Stimulated activated naive CD8-positive, alpha-beta T cell treated with anti-CD3 and anti-CD28 coated beads, Interleukin-15, Interleukin-2, amounts not matched to agents 100 U/mL and 50 U/mL, for 24 hours (primary cell): ENCODE results near the gene COX11.

Source experiments
- ATAC-seq: fragments of 150-1000 bp; cut with Tn5 transposase; one replicate; pipeline ENCODE4 v1.10.0; 2021
- DNase-seq: peaks from one replicate; pipeline ENCODE4 v3.0.0; 2021

COX11 gene

DNA sequence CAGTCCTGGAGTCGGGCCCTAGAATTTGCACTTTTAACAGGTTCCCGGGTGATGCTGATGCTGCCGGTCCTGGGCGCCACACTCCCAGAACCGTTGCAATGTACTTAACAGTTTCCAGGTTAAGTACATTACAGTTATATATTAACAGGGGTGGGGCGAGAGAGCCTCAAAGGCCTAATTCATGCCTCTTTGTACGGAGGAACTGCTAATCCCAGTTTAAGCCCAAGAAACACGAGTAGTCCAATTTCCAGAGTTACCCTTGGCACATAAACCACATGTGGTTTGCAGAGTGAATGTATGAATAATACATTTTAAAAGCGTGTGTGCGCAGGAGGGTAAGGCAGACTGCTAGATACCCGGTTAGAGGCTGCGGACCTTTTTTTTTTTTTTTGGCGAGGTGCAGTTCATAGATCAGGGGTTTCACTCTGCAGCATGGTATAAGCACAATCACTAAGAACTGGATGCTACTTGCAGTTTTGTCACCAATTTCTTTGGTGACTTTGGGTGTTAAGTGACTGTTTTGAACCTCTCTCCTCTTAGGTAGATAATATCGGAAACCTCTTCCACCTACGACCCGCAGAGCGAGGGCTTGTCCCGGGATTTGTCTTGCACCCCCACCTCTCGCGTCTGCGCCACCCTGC, 713 bp downstream of the COX11 start:
- ATAC-seq, result peak; percentile 32
- peak; percentile 62 for DNase-seq

DNA sequence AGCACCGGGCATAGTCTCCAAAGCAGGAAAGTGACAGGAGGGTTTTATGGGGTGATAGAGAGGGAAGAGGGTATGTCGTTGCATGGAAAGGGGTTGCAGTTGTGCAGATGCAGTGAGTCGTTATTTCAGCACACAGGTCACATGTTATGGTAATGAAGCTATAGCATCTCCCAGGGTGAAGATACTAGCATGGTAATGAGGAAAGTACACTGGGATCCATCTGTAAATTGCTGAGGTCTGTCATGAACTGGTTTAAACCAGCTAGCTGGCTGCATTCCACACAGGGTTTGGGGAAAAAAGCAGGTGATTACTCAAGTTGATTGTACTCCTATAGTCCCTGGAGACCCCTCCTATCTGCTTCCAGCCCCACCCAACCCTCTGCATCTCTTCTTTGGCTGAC, 11.7 kb downstream of the COX11 start:
- no peak for ATAC-seq
- DNase-seq, result no peak

DNA sequence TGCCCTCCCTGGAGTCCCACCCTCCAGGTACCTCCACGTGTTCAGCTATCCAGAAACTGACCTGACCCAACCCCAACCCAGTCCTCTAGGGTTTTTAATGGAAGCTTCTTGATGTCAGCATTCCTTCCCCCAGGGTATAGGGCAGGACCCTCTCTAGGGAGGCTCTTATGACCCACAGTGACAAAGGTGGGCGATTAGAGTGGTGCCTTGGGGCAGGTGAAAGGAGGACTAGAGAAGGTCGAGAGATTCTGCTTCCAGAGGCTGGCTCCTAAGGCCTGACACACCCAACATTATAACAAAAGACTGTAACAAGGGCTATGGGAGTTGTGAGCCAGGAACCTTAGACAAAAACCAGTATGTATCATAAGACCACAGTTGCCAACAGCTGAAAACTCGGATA, 17.2 kb downstream of the COX11 start:
- DNase-seq (no peak), ATAC-seq (no peak)

DNA sequence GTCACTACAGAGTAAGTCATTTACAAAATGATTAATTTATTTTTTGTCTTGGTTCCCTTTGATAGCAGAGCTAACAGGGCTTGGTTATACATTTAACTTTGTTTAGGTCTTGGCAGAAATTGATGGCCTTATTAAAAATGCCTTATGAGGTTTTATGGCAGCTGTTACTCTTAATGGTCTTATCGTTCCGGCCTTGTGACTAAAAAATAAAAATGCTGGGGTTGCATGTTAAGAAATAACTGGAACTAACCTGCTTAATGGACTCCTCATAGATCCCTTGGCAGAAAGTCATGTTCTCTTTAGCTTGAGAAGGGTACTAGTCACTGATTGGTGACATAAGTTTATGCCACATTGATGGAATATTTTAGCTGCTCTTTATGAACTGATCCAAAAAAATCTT, 18.3 kb downstream of the COX11 start:
- ATAC-seq, result no peak
- no peak for DNase-seq

- peak; percentile 80 for ATAC-seq
- no peak for DNase-seq
Observed at GRCh38 chr17:54948380-54948779, 20.1 kb downstream of the COX11 start.

DNA sequence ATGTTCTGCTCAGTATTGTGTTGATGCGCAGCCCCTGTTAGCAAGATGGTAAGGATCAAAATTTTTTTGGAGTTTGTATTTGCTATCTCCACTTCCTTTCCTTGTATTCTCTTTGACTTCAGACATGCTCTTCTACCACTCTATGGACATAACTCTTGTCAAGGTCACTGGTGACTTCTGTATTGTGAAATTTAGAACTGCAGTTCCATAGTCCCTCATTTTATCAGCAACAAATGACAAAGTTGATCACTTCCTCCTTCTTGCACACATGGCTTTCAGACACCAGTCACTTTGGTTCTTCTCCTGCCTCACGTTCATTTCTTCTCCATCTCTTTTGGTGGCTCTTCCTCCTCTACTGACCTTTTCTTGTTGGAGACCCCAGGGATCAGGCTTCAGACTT, 21.1 kb downstream of the COX11 start:
- DNase-seq (no peak), ATAC-seq (no peak)

GRCh38 chr17:54945671-54946070, 22.8 kb downstream of the COX11 start:
- ATAC-seq (no peak), DNase-seq (no peak)

DNA sequence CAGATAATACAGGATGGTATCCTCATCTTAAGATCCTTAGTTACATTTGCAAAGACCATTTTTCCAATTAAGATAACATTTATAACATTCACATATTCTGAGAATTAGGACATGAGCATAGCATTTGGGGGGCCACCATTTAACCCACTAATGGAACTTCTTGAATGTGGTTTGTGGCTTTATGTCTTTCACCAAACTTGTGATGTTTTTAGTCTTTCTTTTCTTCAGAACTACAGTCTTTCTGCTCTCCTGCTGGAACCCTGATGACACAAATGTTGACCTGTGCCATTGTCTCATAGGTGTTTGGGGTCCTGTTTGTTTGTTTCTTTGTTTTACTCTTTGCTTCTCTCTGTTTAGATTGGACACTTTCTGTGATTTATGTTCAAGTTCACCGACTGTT, 23.2 kb downstream of the COX11 start:
- DNase-seq (no peak), ATAC-seq (no peak)

GRCh38 chr17:54944796-54945195, 23.7 kb downstream of the COX11 start:
- DNase-seq (no peak), ATAC-seq (no peak)

- DNase-seq (no peak), ATAC-seq (no peak)
Observed at GRCh38 chr17:54941285-54941684, 27.2 kb downstream of the COX11 start.

DNA sequence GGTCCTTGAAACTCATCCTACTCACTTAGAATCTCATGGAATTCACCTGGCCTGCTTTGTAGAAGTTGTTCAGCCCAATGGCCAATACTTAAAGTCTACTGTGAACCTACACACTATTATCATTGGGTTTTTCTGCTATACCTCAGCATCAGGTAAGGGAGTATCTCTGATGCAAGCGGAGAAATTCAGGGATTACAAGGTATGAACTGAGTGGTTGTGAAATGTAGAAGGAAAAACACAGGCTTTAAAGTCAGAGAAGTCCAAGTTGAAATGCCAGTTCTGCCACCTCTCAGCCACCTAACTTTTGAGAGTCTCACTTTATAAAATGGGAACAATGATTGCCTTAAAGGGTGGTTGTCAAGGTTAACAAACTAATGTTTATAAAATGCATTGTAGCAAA, 31.0 kb downstream of the COX11 start:
- DNase-seq (no peak), ATAC-seq (no peak)

DNA sequence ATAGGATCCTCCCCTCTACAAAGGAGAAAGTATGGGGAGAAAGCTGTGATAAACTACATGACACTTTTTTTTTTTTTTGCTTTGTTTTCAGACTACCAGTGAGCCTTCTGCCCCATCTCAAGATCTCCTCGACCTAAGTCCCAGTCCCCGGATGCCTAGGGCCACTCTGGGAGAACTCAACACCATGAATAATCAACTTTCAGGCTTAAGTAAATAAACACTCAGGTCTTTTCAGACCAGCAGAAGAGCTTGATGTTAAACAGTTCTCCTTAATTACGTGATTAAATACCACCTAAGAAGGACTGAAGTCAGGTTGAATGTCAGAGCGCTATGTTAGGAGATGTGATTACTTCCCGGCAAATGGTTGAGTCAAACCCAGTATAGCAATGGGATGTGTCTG, 31.4 kb downstream of the COX11 start:
- no peak for DNase-seq
- no peak for ATAC-seq

DNA sequence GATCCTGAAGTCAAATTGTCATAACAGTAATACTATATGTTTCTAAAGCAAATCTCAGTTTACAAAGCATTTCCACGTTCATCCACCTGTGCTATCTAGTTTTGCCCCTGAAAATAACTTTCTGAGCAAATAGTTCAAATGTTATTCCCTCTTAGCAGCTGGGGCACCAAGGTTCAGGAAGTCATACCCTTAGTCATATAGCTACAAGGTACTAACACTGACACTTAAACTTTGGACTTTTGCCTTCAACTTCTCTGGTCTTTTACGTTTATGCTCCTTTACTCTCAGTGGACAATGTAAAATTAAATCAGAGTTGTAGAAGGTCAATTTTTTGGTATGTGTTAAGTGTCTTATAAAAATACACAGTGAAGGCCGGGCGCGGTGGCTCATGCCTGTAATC, 33.0 kb downstream of the COX11 start:
- DNase-seq (no peak), ATAC-seq (no peak)

DNA sequence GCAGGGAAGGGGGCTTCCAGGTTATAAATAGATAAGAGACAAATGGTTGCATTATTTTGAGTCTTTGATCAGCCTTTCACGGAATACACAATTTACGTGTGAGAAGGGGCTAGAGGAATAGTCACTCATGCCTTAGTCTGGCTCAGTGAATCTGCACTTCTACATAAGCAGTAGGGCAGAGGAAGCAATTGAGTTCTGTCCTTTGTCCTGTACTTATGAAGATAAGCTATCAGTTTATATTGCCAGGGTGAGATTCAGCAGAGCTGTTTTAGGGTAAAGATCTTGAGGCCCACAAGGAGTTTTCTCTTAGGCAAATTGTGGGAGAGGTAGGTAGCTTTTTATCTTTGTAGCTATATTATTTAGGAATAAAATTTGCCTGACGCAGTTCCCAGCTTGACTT, 34.5 kb downstream of the COX11 start:
- ATAC-seq (no peak), DNase-seq (no peak)

DNA sequence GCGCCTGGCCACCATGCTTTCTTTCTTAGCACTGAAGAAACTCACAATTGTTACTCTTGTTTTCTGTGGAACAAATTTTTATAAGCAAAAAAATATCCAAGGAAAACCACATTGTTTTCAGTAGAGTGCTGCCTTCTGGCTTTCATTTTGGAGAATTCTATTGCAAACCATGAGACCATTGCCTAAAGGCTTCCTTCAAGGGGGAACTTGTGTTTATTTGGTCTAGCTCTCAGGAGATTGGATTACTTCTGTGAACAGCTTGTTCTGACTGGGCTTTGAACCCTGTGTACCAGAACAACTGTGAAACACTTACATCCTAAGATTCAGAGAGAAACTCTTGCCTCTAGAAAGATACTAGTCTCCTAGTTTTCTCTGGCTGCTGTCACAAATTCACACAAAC, 35.7 kb downstream of the COX11 start:
- ATAC-seq, result no peak
- no peak for DNase-seq

GRCh38 chr17:54927525-54927924, 40.9 kb downstream of the COX11 start:
- no peak for ATAC-seq
- no peak for DNase-seq

GRCh38 chr17:54924405-54924804, 44.0 kb downstream of the COX11 start:
- DNase-seq (no peak), ATAC-seq (no peak)

DNA sequence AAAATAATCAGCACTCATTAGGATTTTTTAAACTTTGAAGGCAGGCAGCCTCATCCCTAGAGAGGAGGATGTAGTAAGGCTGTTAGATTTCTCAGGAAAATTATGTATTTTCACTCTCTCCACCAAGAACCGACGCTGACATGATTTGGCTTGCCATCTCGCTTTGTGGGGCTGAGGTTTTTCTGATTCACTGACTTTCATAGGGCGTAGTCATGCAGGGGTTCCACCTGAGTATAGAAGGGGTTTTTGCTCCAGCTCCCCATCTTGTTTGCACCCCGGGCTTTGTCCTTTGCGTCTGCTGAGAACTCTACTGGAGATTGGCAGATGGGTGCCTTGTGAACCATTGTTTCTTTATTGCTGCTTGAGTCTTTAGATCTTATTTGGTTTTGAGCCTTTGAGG, 47.6 kb downstream of the COX11 start:
- DNase-seq (no peak), ATAC-seq (no peak)

- ATAC-seq (no peak), DNase-seq (no peak)
Observed at GRCh38 chr17:54919425-54919824, 49.0 kb downstream of the COX11 start.

GRCh38 chr17:54916721-54917120, 51.7 kb downstream of the COX11 start:
- DNase-seq (no peak), ATAC-seq (no peak)
